GM20431 (cell line): ENCODE measurements around the gene PDILT.
"Not testable (repeated sequence)": the region's sequence is repeated elsewhere in the genome, so short reads cannot be mapped to it uniquely, and the experiment has no call there.

Source experiments
- in situ Hi-C: fragments of 300-500 bp; cut with MseI, MboI; formaldehyde crosslinking; loops from one replicate; pipeline ENCODE4 v1.15.0; 2020; ENCODE audit warnings: low sequenced_read_pairs; ENCODE audit not compliant: unreplicated experiment

PDILT gene

DNA sequence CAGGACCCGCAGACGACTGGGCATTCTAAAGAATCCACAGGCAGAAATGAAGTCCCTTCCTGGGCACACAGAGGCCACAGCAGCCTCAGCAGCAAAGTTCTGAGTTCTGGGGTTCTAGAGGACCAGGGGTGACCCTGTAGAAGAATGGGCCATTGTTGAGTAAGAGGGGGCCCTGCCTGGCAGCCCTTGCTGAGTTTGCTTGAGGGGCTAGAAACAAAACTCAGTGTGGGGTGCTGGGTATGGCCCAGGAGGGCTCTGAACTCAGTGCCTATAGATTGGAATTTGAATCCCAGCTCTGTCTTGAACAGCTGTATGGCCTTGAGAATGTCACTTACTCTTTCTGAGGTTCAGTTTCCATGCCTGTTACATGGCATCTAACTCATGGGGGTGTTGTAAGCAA is at the start of gene PDILT:
PDILT (minus strand) TSS at position 101 of the 400 bp plus-strand sequence. CDS start 5,437 bp downstream, outside the sequence.
- in situ Hi-C loops, result no loop called here

DNA sequence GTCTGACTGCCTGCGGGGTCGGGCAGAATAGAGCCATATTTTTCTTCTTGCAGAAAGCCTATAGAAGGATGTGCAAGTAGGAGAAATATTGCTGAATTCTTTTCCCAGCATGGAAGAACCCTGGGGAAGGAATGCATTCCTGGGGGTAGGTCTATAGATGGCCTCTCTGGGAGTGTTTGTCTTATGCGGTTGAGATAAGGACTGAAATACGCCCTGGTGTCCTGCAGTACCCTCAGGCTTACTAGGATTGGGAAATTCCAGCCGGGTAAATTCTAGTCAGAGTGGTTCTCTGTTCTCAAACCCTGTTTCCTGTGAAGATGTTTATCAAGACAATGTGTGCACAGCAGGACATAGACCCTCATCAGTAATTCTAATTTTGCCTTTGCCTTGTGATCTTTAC is 49.1 kb upstream of the PDILT start:
- in situ Hi-C loops, result not testable (repeated sequence)

DNA sequence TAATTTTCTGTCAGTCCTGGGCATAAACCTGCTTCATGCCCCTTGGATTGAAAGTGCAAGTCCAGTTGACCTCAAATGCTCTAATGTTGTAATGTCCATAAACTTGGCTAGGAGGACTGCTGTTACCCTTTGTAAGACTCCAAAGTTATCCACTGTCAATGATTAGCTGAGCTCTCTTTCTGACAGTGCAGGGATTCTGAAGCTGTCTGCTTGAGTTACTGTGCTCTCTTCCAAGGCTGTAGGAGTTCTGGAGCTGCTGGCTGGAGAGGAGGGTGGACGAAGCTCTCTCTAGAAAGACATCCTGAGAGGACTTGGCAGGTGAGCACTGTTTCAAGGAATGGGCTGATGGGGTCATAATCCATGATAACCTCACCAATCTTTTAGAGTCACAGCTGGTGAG is 46.8 kb upstream of the PDILT start, which contains the start of gene ACSM2A:
ACSM2A (plus strand) TSS at position 158 of the 400 bp plus-strand sequence. CDS start 8,594 bp downstream, outside the sequence.
- in situ Hi-C loops, result not testable (repeated sequence)

- in situ Hi-C loops, result not testable (repeated sequence)
These were observed 42.3 kb upstream of the PDILT start for GRCh38 chr16:20446652-20447393.

GRCh38 chr16:20441859-20442258 is 37.3 kb upstream of the PDILT start:
- in situ Hi-C loops, result not testable (repeated sequence)

GRCh38 chr16:20441191-20441590 is 36.7 kb upstream of the PDILT start:
- in situ Hi-C loops, result no loop called here

DNA sequence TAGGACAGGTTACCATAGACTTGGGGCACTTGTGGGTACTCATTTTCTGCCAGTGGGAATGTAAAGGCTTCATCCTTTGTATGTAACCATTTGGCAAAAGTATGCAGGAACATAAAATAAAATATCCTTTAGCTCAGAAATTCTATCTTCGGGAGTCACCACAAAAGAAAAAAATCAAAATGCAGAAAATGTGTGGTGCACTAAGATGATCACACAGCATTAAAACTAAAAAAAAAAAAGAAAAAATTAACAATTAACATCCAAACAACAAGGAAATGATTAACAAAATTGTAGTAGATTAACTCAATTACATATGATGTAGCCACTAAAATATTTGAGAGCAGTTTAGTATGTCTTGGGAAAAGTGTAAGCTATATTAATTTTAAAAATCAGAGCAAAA is 36.2 kb upstream of the PDILT start:
- in situ Hi-C loops, result not testable (repeated sequence)

GRCh38 chr16:20439820-20440231 is 35.3 kb upstream of the PDILT start:
- in situ Hi-C loops, result not testable (repeated sequence)

DNA sequence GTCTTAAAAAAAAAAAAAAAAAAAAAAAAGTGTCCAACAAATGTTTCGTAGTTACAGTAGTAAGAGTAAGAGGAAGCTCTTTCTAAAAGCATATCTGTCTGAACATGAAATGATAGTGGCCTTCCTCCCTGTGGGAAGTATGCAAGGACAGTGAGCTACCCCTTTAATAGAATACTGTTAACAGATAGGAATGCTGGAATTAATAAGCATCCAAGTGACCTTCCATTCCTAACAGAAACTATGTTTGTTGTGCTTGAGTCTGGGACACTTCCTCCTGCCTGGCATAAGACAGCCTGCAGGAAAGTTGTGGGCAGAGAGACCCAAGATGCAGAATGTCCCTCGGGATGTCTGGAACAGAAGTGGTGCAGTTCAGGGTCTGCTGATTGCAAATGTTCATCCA is 34.4 kb upstream of the PDILT start:
- in situ Hi-C loops, result not testable (repeated sequence)

GRCh38 chr16:20430948-20431347 is 26.4 kb upstream of the PDILT start:
- in situ Hi-C loops, result no loop called here

- in situ Hi-C loops, result not testable (repeated sequence)
These were observed 25.9 kb upstream of the PDILT start for GRCh38 chr16:20430480-20430879.

GRCh38 chr16:20429499-20429898 is 25.0 kb upstream of the PDILT start:
- in situ Hi-C loops, result not testable (repeated sequence)

DNA sequence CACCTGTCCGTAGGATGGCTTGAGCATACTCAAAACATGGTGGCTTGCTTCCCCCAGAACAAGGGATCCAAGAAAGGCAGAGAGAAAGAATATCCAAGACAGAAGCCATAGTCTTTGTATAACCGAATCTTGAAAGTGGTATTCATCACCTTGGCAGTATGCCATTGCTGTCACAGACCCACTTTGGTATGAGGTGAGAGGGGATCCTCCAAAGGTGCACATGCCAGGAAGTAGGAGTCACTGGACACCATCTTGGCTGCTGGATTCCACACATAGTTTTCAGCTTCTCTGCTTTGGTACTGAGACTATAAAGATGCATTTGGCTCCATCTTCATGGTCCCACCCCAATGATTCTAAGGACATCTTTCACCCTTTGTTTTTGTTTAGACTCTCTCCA is 22.9 kb upstream of the PDILT start:
- in situ Hi-C loops, result not testable (repeated sequence)

- in situ Hi-C loops, result no loop called here
These were observed 19.8 kb upstream of the PDILT start for GRCh38 chr16:20424129-20424866.

- in situ Hi-C loops, result not testable (repeated sequence)
These were observed 19.2 kb upstream of the PDILT start for GRCh38 chr16:20423772-20424128.

DNA sequence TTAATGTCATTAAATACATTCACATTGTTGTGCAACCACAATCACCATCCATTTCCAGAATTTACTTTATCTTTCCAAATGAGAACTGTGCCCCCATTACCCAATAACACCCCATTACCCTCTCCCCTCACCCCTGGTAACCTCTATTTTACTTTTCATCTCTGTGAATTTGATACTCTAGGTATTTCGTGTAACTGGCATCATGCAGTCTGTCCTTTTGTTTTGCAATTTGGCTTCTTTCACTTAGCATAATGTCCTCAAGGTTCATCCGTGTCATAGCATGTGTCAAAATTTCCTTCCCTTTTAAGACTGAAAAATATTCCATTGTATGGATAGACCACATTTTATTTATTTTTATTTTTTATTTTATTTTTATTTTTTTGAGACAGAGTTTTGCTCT is 17.2 kb upstream of the PDILT start:
- in situ Hi-C loops, result not testable (repeated sequence)

DNA sequence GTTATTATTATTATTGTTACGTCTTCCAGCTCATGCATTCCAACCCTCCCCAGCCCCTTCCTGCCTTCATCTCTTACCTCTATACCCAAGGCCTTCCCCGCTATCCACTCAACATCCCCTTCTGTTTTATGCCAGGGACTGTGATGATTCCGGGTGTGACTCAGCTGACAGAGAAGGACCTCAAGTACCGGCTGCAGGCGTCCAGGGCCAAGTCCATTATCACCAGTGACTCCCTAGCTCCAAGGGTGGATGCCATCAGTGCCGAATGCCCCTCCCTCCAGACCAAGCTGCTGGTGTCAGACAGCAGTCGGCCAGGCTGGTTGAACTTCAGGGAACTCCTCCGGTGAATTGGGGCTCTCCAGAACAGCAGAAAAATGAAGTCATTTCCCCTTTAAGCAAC is 14.6 kb upstream of the PDILT start:
- in situ Hi-C loops, result not testable (repeated sequence)

DNA sequence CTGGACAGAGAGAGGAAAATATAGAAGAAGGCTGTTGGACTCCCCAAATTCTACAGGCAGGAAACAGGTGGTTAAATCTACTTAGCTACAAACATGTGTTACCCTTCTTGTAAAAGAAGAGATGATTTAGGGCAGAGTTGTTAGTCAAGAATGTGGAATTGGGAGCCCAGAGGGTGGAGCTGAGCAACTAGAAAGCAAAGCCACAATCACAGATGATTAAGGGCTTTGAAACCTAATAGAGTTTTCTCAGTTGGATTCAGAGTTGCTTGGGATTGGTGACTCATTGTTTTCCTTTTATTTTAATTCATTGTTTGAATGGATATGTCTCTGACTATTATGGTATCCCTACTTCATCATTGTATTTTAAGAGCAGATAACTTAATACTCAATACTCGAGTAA is 11.0 kb upstream of the PDILT start:
- in situ Hi-C loops, result no loop called here

DNA sequence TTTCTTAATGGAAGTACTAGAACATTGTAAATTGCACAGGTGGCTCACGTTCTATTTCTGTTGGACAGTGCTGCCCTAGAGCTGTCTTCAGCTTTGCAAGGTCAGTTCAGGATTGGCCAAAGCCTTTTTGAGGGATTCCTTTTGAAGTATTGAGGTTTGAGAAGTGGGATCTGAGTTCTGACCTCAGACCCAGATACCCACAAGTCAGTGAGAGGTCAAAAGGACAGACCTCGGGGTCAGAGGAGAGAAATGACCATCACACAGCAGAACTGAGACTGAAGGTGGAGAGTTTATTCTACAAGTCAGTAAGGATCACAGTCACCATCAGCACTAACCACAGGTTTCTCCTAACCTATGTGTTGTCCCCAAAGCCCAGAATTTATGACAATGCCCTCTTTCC is 6.5 kb upstream of the PDILT start:
- in situ Hi-C loops, result no loop called here

GRCh38 chr16:20410121-20410723 is 5.7 kb upstream of the PDILT start:
- in situ Hi-C loops, result no loop called here
